GM12801 (cell line): ENCODE data around the gene PTGFRN.

ENCODE experiments used
- CTCF ChIP-seq: IDR thresholded peaks from one replicate; pipeline ENCODE4 v1.5.1; 2011; ENCODE audit warnings: control low read depth; ENCODE audit not compliant: insufficient read length; ENCODE audit errors: extremely low read depth

PTGFRN gene

DNA sequence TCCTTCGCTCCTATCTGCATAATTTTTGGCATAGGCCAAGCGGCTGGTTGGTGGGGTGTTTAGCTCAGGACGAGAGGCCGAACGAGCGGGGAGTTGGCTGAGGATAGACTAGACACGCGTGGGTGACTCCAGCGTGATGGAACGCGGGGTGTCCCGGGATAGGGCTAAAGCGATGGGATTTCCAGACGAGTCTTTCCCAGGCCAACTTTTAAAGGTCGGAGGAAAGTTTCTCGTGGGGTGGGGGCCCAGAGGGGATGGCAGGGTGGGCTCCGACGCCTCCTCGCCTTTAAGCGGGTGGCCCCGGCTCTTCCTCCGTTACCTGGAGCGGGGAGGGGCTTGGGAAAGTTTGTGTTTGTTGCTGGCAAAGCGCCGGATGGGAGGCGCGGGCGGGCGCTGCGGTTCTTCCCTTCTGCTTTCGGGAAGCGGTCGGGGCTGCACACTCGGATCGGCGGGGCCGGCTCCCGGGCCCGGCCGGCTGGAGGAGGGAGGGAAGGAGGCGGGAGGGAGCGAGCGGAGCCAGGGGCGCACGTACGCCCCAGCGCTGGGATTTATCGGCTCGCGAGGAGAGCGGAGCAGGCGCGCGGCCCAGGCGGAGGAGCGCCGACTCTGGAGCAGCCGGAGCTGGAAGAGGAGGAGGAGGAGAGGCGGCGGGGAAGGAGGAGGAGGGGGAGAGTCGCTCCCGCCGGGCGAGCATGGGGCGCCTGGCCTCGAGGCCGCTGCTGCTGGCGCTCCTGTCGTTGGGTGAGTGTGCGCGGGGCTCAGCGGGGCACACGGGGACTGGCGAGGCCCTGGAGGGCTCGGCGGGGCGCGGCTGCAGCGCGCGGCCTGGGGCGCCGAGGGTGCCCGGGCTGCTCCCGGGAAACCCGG is at the start of gene PTGFRN:
Gene PTGFRN (plus strand): TSS at position 405 of the 867 bp plus-strand sequence. CDS start 288 bp downstream, at position 693.
- TF ChIP-seq CTCF, result no peak

DNA sequence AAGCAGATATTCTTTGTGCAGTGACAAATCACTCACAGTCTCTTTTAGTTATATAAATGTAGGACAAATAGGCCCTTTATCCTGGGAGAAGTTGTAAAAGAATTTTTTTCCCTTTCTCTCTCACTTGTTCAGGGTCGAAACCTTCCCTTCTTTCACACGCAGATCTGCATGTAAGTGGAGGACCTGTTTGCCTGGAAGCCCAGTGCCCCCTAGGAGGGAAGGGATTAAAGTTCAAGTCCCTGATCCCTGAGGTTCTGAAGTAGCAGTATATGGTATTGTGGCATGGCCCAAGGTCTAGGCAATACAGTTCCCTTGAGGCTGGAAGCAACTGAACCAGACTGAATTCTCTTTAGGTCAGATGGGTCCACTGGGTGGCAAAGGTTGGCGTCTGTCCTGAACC is 48.6 kb upstream of the PTGFRN start:
- no peak for TF ChIP-seq CTCF

DNA sequence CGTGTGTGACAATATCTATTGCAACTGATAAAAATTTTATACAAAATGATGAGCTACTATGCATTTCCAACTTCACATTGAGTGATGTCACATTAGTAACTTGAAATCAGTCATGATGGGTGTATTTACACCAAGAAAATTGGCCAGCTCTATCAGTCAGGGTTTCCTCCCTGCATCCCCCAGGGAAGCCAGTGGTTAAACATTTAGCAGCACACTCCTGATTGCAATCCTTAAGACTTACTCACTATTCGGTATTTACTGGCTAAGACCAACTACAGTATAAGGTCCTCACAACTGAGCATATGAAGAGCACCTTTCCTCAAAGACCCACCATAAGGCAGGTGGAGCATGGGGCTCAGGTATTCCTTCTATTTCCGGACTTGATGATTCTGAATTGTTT is 41.3 kb upstream of the PTGFRN start:
- TF ChIP-seq CTCF, result no peak

DNA sequence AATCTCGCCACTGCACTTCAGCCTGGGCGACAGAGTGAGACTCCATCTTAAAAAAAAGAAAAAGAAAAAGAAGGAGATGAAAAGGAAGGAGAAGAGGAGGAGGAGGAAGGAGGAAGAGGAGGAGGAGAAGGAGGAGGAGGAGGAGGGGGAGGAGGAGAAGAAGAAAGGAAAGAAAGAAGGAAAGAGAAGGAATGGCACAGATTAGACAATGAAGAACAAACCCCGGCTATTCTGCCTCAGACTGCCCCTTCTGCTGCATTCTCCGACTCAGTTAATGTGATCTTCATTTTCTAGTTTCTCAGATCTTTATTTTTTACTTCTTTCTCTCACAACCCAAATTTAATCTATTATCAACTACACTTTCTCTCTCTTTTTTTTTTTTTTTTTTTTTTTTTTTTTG is 40.1 kb upstream of the PTGFRN start:
- TF ChIP-seq CTCF, result no peak

GRCh38 chr1:116870300-116870699 is 39.4 kb upstream of the PTGFRN start:
- TF ChIP-seq CTCF, result no peak

DNA sequence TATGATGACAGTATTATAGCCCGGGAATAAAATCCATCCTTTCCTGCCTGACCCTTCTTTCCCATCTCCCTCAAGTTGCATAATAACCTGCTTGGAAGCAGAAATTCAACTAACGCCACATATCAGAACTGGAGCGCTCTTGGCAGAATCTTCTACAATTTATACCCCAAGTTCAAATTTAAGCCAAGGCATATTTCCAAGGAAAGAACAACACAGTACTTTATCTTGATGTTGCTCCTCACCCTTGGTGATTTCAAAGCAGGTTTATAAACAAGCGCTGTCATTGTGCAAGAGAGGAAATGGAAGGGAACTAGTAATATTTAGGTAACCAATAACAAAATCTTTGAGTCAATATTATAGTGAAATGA is 38.0 kb upstream of the PTGFRN start:
- TF ChIP-seq CTCF, result no peak

DNA sequence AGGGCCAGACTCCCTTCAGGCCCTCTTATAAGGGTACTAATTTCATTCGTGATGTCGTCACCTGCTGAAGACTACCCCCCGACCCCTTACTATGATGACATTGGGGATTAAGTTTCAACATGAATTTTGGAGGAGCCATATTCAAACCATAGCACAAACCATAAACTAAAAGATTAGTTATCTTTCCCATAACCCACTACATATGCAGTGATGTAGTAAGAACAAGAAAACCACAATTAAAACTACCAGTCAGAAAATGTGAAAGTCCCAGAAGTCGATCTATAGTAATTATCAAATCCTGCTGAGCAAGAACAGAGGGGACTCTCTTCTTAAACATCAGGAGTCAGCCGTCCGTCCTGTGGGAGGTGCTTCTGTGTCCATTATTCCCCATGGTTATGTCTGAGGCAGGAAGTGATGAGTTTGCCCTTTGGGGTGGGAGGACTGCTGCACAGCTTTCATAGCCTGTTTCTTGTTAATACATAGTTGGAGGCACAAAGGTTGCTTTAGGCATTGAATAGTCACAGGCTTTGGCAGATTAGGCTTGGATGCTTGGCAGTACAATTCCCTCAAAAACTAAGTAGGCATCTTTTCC is 35.9 kb upstream of the PTGFRN start:
- TF ChIP-seq CTCF, result no peak
